Thyroid gland (tissue), 4 donors: ENCODE data around the gene OLA1. TPM values are rescaled to one million over a fixed set of nuclear protein-coding genes. Genes with fewer than 3 reads are reported as not detected.

Source experiments
- DNase-seq, 2 donors: peaks; one replicate each; pipeline ENCODE4 v3.0.0-alpha.2; 2019
- H3K27ac ChIP-seq, 3 donors: fragments of 200-600 bp; sonication (generic); 1 replicate in 2 of 3; 2 replicates in 1 of 3; pipeline ENCODE4 v1.5.1; 2016 to 2019; ENCODE audit warnings: mild to moderate bottlenecking in 1 of 3, moderate library complexity in 1 of 3
- H3K27me3 ChIP-seq: fragments of 200-600 bp; sonication (generic); one replicate; pipeline ENCODE4 v1.5.1; 2019
- H3K36me3 ChIP-seq, 2 donors: fragments of 200-600 bp; sonication (generic); one replicate each; pipeline ENCODE4 v1.5.1; 2016 to 2019
- H3K4me1 ChIP-seq, 2 donors: fragments of 200-600 bp; sonication (generic); one replicate each; pipeline ENCODE4 v1.5.1; 2017 to 2019
- H3K4me3 ChIP-seq, 3 donors: fragments of 200-600 bp; sonication (generic); replicated peaks in 1 of 3; 1 replicate in 2 of 3; 2 replicates in 1 of 3; pipeline ENCODE4 v1.5.1; 2016; ENCODE audit warnings: mild to moderate bottlenecking in 1 of 3
- H3K9me3 ChIP-seq: fragments of 200-600 bp; sonication (generic); one replicate; pipeline ENCODE4 v1.5.1; 2017
- POLR2A ChIP-seq, 2 donors: fragments of 450-650 bp; IDR thresholded peaks; one replicate each; pipeline ENCODE4 v1.6.1; 2017; ENCODE audit warnings: antibody characterized with exemption in 2 of 2, mild to moderate bottlenecking in 2 of 2, moderate library complexity in 1 of 2
- WGBS, 2 donors: methylation state at CpG; one replicate each; pipeline ENCODE4 v1.1.5; 2017; 5-methylcytosine and 5-hydroxymethylcytosine counted together
- intact Hi-C: fragments of 100-400 bp; cut with DNase I; formaldehyde crosslinking; loops from one replicate; pipeline ENCODE4 v1.15.1; 2023
- small RNA-seq: library from RNA; depleted of rRNA; stranded (forward); fragments of <200 nt; gene quantifications from one replicate; pipeline ENCODE3, GENCODE V24; 2016
- total RNA-seq, 4 donors: library from RNA; depleted of rRNA; stranded (reverse); fragments of >200 nt; gene quantifications; one replicate each; pipeline ENCODE4 v1.2.3, GENCODE V29; 2016
- TF ChIP-seq, protein P1 (sequence below), 6 experiments: fragments of 200-600 bp in 3 of 6; fragments of 450-650 bp in 3 of 6; sonication (generic) in 3 of 6; IDR thresholded peaks; one replicate each; pipeline ENCODE4 v1.5.1; 2016 to 2019; ENCODE audit warnings: antibody characterized with exemption in 6 of 6, mild to moderate bottlenecking in 2 of 6, inconsistent platforms in 1 of 6, moderate library complexity in 1 of 6

OLA1 gene
- total RNA-seq, 4 donors from 2014 or later: 51.8 to 68.5 (median 53.5) TPM

DNA sequence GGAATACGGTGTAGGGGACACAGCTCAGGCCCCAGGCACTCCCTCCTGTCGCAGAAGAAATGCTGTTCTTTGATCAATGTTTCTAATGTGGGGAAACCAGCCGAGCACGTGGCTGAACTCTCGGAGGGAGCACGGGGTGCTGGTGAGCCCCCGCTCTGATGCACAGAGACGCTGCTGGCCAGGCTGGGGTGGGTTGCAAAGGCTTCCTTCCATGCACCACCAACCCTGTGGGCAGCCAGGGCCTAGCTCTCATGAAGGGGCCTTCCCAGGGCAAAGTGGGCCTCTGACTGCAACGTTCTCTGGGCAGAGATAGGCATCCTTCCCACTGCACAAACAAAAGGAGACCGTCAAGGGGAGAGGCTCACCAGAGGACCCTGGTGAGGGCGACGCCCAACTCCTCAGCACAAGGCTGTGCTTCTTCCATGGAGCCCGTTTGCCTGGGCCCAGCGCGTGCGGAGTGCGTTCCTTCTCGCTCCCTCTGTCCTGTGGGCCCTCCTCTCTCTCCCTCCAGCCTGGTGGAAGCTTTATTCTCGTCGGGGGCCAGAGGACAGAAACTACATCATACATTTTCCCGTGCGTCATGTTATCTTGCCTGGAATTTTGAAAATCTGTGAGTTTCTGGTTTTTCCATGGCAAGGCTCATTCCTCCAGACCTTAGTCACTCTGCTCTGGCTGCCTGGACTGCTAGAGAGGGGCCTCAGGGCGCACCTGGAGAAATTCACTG lies 222.0 kb downstream of the OLA1 start:
- peaks cover 23 to 33% of the 10 kb centered on the region in 2 donors for H3K4me1 ChIP-seq
- no peaks in the 10 kb centered on the region for H3K36me3 ChIP-seq
- intact Hi-C loops: no loop called here
- H3K27me3 ChIP-seq: no peaks in the 10 kb centered on the region
- no peak for TF ChIP-seq POLR2A (IDR thresholded peaks at IDR 0.05)
- TF ChIP-seq, protein P1, sequence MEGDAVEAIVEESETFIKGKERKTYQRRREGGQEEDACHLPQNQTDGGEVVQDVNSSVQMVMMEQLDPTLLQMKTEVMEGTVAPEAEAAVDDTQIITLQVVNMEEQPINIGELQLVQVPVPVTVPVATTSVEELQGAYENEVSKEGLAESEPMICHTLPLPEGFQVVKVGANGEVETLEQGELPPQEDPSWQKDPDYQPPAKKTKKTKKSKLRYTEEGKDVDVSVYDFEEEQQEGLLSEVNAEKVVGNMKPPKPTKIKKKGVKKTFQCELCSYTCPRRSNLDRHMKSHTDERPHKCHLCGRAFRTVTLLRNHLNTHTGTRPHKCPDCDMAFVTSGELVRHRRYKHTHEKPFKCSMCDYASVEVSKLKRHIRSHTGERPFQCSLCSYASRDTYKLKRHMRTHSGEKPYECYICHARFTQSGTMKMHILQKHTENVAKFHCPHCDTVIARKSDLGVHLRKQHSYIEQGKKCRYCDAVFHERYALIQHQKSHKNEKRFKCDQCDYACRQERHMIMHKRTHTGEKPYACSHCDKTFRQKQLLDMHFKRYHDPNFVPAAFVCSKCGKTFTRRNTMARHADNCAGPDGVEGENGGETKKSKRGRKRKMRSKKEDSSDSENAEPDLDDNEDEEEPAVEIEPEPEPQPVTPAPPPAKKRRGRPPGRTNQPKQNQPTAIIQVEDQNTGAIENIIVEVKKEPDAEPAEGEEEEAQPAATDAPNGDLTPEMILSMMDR (IDR thresholded peaks at IDR 0.05): no peak
- WGBS, 2 donors: 92 to 94% methylated on average over 23 of the region's 23 CpGs
- no peak overlapping the region for H3K4me3 ChIP-seq
- no peak for DNase-seq
- H3K9me3 ChIP-seq: no peaks in the 10 kb centered on the region
- peak overlapping the region in 2 of 3 donors; percentile 23 to 88 for H3K27ac ChIP-seq

GRCh38 chr2:174025271-174026121 lies 222.8 kb downstream of the OLA1 start:
- no peaks in the 10 kb centered on the region for H3K27me3 ChIP-seq
- peak overlapping the region; percentile 88 to 94 (median 90) for H3K27ac ChIP-seq
- no peaks in the 10 kb centered on the region for H3K36me3 ChIP-seq
- peak; percentile 38 to 51 for DNase-seq
- no peak overlapping the region for H3K4me3 ChIP-seq
- peaks cover 23 to 39% of the 10 kb centered on the region in 2 donors for H3K4me1 ChIP-seq
- intact Hi-C loops: no loop called here
- TF ChIP-seq, protein P1 (IDR thresholded peaks at IDR 0.05): no peak
- no peak for TF ChIP-seq POLR2A (IDR thresholded peaks at IDR 0.05)
- no peaks in the 10 kb centered on the region for H3K9me3 ChIP-seq
- 74 to 76% methylated on average over 47 of the region's 47 CpGs for WGBS, 2 donors

DNA sequence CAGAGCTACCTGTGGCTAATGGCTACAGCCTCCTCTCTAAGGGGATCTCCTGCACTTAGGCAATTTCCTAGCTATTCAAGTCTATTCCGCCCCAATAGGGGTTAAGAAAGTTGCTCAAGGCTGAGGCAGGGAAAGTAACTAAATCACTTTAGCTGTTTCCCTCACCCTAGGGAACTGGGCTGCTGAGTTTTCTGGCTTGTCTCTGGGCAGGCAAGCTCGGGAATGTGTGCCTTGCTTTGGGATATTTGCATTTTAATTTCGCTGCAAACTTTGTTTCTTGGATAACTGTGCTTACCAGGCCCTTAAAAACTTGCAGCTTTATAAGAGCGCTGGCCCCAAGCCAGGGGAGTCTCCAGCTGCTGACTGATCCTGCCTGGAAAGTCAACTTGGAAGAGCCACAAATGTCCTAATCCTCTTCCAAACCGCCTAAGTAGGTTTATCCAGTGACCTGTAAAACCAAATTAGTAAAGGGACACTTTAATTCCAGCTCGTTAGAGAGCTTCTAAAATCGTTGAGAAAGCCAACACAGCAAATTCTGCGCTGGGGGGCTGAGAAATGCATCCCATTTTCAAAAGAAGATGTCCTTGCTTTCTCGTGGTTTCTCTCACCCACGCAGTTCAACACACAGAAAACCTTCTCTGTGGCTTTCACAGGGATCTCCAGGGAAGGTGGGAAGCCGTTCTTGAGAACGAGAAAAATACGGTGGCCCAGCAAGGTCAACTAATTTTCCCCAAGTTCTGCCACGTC lies 223.6 kb downstream of the OLA1 start:
- Histone ChIP-seq H3K27ac (peak overlapping the region; percentile 88 to 94 (median 90)), H3K4me1 (peaks cover 23 to 39% of the 10 kb centered on the region in 2 donors), H3K9me3 (no peaks in the 10 kb centered on the region), H3K27me3 (no peaks in the 10 kb centered on the region), H3K36me3 (no peaks in the 10 kb centered on the region), H3K4me3 (no peak overlapping the region)
- no peak for TF ChIP-seq POLR2A (IDR thresholded peaks at IDR 0.05)
- TF ChIP-seq, protein P1 (IDR thresholded peaks at IDR 0.05): no peak
- 47% methylated on average over 14 of the region's 14 CpGs for WGBS, 2 donors
- DNase-seq: peak; percentile 92 to 95
- intact Hi-C loops: no loop called here

- peaks cover 23 to 39% of the 10 kb centered on the region in 2 donors for H3K4me1 ChIP-seq
- no peaks in the 10 kb centered on the region for H3K36me3 ChIP-seq
- H3K9me3 ChIP-seq: no peaks in the 10 kb centered on the region
- H3K27ac ChIP-seq: peak overlapping the region; percentile 88 to 94 (median 90)
- WGBS, 2 donors: 35 to 42% methylated on average over 18 of the region's 18 CpGs
- no peak overlapping the region for H3K4me3 ChIP-seq
- intact Hi-C loops: no loop called here
- H3K27me3 ChIP-seq: no peaks in the 10 kb centered on the region
- TF ChIP-seq POLR2A (IDR thresholded peaks at IDR 0.05): no peak
- TF ChIP-seq, protein P1 (IDR thresholded peaks at IDR 0.05): no peak
- DNase-seq: peak; percentile 72 to 83
These were observed 224.5 kb downstream of the OLA1 start for GRCh38 chr2:174023591-174024523.

Small RNA genes within 50 kb of the gene (small RNA-seq; reads per million reads assigned to genes)
- gene RF00019: not detected

Other genes starting within 250 kb of the OLA1 start
- not detected for gene SP9, start 86.4 kb upstream of the OLA1 start, total RNA-seq
- gene SCRN3, start 147.2 kb upstream of the OLA1 start, total RNA-seq: 10 to 100 TPM; 26.0 to 37.5 (median 32.3) TPM
- 10 to 100 TPM in 2 of 4 donors, 1 to 10 TPM in 2; 7.1 to 10.9 (median 10.2) TPM for gene GPR155, start 238.5 kb upstream of the OLA1 start, total RNA-seq